ENCODE measurements around the gene ITPR2. TPM values are rescaled to one million over a fixed set of nuclear protein-coding genes. Genes with fewer than 3 reads are reported as not detected.
"Not testable (repeated sequence)": the region's sequence is repeated elsewhere in the genome, so short reads cannot be mapped to it uniquely, and the experiment has no call there.

The ITPR2 gene
- total RNA-seq, 1 experiment from 2014 or later = 26.0 TPM

DNA sequence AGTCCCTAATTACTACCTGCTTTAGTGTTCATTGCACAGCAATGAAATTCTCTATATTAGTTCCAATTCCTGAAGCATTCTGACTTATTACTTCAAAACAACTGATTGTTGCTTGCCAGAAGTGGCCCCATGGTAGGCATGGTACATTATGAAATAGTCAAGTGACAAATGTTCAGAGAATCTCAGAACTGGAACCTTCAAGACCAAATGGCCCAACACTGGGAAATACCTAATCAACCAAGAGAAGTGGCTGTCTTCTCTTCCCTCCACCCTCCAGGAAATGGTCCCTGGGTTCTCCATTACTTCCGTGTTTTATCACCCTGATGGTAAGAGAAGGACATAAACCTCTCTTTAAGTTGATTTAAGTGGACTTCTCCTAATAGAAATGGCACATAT is 49.9 kb downstream of the ITPR2 start:
- DNase-seq = no peak
- Histone ChIP-seq H3K36me3 (ENCODE audit: low read depth) (no peaks in the 10 kb centered on the region), H3K4me1 (replicated peaks; ENCODE audit: insufficient read depth) (no peaks in the 10 kb centered on the region), H3K9me2 (ENCODE audit: insufficient read depth) (no peaks in the 10 kb centered on the region), H4K20me1 (ENCODE audit: insufficient read depth) (no peaks in the 10 kb centered on the region), H3K4me2 (no peak overlapping the region), H3K27ac (no peak overlapping the region), H3K27me3 (ENCODE audit: insufficient read depth, low read depth) (no peaks in the 10 kb centered on the region), H3K9me3 (ENCODE audit: insufficient read depth, low read depth) (peaks cover 8% of the 10 kb centered on the region; the same call in 1 of the 2 replicates), H3K79me2 (ENCODE audit: low read depth) (no peaks in the 10 kb centered on the region), H3K4me3 (no peak overlapping the region), H2AFZ (no peak overlapping the region), H3F3A (ENCODE audit: insufficient read depth, low read depth) (peaks cover 3% of the 10 kb centered on the region; the same call in 1 of the 2 replicates)
- CTCF ChIA-PET = no interaction called here
- POLR2A ChIA-PET (ENCODE audit: unreplicated experiment) = no interaction called here
- TF ChIP-seq, protein P1, sequence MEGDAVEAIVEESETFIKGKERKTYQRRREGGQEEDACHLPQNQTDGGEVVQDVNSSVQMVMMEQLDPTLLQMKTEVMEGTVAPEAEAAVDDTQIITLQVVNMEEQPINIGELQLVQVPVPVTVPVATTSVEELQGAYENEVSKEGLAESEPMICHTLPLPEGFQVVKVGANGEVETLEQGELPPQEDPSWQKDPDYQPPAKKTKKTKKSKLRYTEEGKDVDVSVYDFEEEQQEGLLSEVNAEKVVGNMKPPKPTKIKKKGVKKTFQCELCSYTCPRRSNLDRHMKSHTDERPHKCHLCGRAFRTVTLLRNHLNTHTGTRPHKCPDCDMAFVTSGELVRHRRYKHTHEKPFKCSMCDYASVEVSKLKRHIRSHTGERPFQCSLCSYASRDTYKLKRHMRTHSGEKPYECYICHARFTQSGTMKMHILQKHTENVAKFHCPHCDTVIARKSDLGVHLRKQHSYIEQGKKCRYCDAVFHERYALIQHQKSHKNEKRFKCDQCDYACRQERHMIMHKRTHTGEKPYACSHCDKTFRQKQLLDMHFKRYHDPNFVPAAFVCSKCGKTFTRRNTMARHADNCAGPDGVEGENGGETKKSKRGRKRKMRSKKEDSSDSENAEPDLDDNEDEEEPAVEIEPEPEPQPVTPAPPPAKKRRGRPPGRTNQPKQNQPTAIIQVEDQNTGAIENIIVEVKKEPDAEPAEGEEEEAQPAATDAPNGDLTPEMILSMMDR (conservative IDR thresholded peaks at IDR 0.05) = no peak
- no peak for TF ChIP-seq EZH2 (IDR thresholded peaks at IDR 0.05; ENCODE audit: low read depth)
- BruUV-seq (replicated peaks) = no TSS peak
- intact Hi-C loops (cut with micrococcal nuclease; ENCODE audit: unreplicated experiment) = no loop called here

DNA sequence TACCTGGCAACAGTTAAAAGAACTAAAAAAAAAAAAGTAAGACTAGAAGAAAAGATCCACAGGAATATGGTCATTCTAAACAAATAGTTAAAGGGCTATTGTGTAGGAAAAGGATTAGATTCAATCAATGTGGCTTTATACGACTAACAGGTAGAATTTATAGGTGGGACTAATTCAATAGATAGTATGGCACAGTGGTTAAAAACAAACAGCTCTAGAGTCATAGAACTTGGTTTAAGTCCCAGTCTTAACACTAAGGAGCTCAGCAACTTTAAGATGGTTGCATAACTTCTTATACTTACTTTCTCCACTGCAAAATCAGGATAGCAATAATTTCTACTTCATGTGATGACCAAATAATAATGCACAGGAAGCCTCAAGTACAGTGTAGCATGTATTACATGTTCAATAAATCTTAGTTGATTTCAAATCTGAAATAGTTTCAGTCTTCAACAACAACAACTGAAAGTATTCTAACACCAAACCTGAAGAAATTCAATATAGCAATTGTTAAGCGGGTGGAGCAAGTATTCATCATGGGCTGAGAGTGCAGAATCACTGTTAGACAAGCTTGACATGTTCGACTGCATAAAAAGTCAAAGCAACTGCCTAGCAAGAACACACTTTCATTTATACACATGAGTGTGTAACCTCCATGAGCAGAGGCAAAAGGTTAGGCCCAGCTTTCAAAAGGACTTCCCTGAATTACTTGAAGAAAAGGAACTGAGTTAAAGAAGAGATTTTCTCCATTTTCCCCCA is 50.4 kb downstream of the ITPR2 start:
- Histone ChIP-seq H3K27me3 (ENCODE audit: insufficient read depth, low read depth) (no peaks in the 10 kb centered on the region), H3K79me2 (ENCODE audit: low read depth) (no peaks in the 10 kb centered on the region), H3K9me2 (ENCODE audit: insufficient read depth) (no peaks in the 10 kb centered on the region), H2AFZ (no peak overlapping the region), H3F3A (ENCODE audit: insufficient read depth, low read depth) (peaks cover 3% of the 10 kb centered on the region; the same call in 1 of the 2 replicates), H3K4me3 (no peak overlapping the region), H3K36me3 (ENCODE audit: low read depth) (no peaks in the 10 kb centered on the region), H4K20me1 (ENCODE audit: insufficient read depth) (no peaks in the 10 kb centered on the region), H3K9me3 (ENCODE audit: insufficient read depth, low read depth) (peaks cover 12% of the 10 kb centered on the region; the same call in 1 of the 2 replicates), H3K27ac (no peak overlapping the region), H3K4me1 (replicated peaks; ENCODE audit: insufficient read depth) (no peaks in the 10 kb centered on the region), H3K4me2 (no peak overlapping the region)
- POLR2A ChIA-PET (ENCODE audit: unreplicated experiment) = interaction anchor here (0.7 kb wide), 1 partner anchor 396 kb away, joined by 8 read pairs; no protein-coding TSS in a partner anchor
- BruUV-seq (replicated peaks) = no TSS peak
- CTCF ChIA-PET = interaction anchor here (0.7 kb wide), 1 partner anchor 102 kb away, joined by 3 read pairs; no protein-coding TSS in a partner anchor
- no peak for DNase-seq
- intact Hi-C loops (cut with micrococcal nuclease; ENCODE audit: unreplicated experiment) = no loop called here
- TF ChIP-seq, protein P1 (conservative IDR thresholded peaks at IDR 0.05) = no peak
- TF ChIP-seq EZH2 (IDR thresholded peaks at IDR 0.05; ENCODE audit: low read depth) = no peak

DNA sequence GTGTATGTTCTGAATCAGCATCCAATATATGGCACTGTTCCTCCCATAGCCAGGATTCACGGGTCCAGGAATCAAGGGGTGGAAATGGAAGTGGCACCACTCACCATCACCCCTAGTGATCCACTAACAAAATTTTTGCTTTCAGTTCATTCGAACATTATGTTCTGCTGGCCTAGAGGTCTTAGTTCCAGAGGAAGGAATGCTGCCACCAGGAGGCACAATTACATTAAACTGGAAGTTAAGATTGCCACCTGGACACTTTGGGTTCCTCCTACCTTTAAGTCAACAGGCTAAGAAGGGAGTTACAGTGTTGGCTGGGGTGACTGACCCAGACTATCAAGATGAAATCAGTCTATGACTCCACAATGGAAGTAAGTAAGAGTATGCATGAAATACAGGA is 52.3 kb downstream of the ITPR2 start:
- CTCF ChIA-PET; H3K36me3 ChIP-seq (ENCODE audit: low read depth); H3K4me2 ChIP-seq; intact Hi-C loops (cut with micrococcal nuclease; ENCODE audit: unreplicated experiment); H4K20me1 ChIP-seq (ENCODE audit: insufficient read depth); H3K27me3 ChIP-seq (ENCODE audit: insufficient read depth, low read depth); DNase-seq; H3F3A ChIP-seq (ENCODE audit: insufficient read depth, low read depth); H3K27ac ChIP-seq; POLR2A ChIA-PET (ENCODE audit: unreplicated experiment); BruUV-seq (replicated peaks); H3K79me2 ChIP-seq (ENCODE audit: low read depth); H3K9me2 ChIP-seq (ENCODE audit: insufficient read depth); H2AFZ ChIP-seq; H3K4me1 ChIP-seq (replicated peaks; ENCODE audit: insufficient read depth); H3K4me3 ChIP-seq: not testable (repeated sequence)
- H3K9me3 ChIP-seq (ENCODE audit: insufficient read depth, low read depth) = peaks cover 18% of the 10 kb centered on the region

DNA sequence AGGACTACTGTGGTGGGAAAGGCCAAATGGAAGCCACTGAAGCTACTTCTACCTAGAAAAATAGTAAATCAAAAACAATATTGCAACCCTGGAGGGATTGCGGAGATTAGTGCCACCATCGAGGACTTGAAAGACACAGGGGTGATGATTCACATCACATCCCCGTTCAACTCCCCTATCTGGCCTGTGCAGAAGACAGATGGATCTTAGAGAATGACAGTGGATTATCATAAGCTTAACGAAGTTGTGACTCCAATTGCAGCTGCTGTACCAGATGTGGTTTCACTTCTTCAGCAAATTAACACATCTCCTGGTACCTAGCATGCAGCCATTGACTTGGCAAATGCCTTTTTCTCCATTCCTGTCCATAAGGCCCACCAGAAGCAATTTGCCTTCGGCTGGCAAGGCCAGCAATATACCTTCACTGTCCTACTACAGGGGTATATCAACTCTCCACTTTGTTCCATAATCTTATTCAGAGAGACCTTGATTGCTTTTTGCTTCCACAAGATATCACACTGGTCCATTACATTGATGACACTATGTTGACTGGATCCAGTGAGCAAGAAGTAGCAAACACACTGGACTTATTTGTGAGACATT is 54.7 kb downstream of the ITPR2 start:
- peaks cover 18% of the 10 kb centered on the region for H3K9me3 ChIP-seq (ENCODE audit: insufficient read depth, low read depth)
- H3K9me2 ChIP-seq (ENCODE audit: insufficient read depth); DNase-seq; H3K4me3 ChIP-seq; H3K27me3 ChIP-seq (ENCODE audit: insufficient read depth, low read depth); H3K27ac ChIP-seq; BruUV-seq (replicated peaks); H4K20me1 ChIP-seq (ENCODE audit: insufficient read depth); H3K4me1 ChIP-seq (replicated peaks; ENCODE audit: insufficient read depth); intact Hi-C loops (cut with micrococcal nuclease; ENCODE audit: unreplicated experiment); H3F3A ChIP-seq (ENCODE audit: insufficient read depth, low read depth); H2AFZ ChIP-seq; POLR2A ChIA-PET (ENCODE audit: unreplicated experiment); H3K36me3 ChIP-seq (ENCODE audit: low read depth); CTCF ChIA-PET; H3K4me2 ChIP-seq; H3K79me2 ChIP-seq (ENCODE audit: low read depth): not testable (repeated sequence)

All from PC-9 (cell line).